ENCODE data around the gene GHDC. TPM values are rescaled to one million over a fixed set of nuclear protein-coding genes. Genes with fewer than 3 reads are reported as not detected.

Gene GHDC
- total RNA-seq, 2 donors from 2014 or later = 45.3 to 106 TPM

GRCh38 chr17:42181851-42182207 lies 12.5 kb downstream of the GHDC start:
- WGBS = 92% methylated on average over 2 of the region's 2 CpGs
- TF ChIP-seq POLR2A (IDR thresholded peaks at IDR 0.05) (no peak), POLR2AphosphoS5 (IDR thresholded peaks at IDR 0.05) (no peak), CTCF (IDR thresholded peaks at IDR 0.05) (no peak)
- H3K27me3 ChIP-seq (replicated peaks; ENCODE audit: insufficient read depth) = peaks cover 4% of the 10 kb centered on the region

GRCh38 chr17:42180922-42181850 lies 13.1 kb downstream of the GHDC start, which contains the start of gene KCNH4:
Gene KCNH4 (minus strand): TSS chr17:42181142. CDS start chr17:42180945, 197 bp downstream.
- DNase-seq (ENCODE audit: low spot score) = peak; percentile 38
- Histone ChIP-seq H3K4me3 (no peak within 1 kb of the TSS), H3K4me1 (replicated peaks) (peaks cover 4% of the 10 kb centered on the region), H3K27me3 (replicated peaks; ENCODE audit: insufficient read depth) (peaks cover 4% of the 10 kb centered on the region), H3K27ac (no peak within 1 kb of the TSS), H3K9me3 (no peaks in the 10 kb centered on the region), H3K36me3 (no peaks in the 10 kb centered on the region)
- 5% methylated on average over 59 of the region's 60 CpGs for WGBS
- intact Hi-C loops (cut with DNase I) = no loop called here
- TF ChIP-seq CTCF (IDR thresholded peaks at IDR 0.05) (peak in 2 of 4 experiments; percentile 34 to 56), POLR2A (IDR thresholded peaks at IDR 0.05) (no peak)

More at GRCh38 chr17:42181851-42182207, 12.5 kb downstream of the GHDC start:
- intact Hi-C loops (cut with DNase I) = no loop called here
- no peak for DNase-seq (ENCODE audit: low spot score)
- no peaks in the 10 kb centered on the region for H3K36me3 ChIP-seq
- H3K4me3 ChIP-seq = no peak overlapping the region
- no peak overlapping the region for H3K27ac ChIP-seq
- H3K9me3 ChIP-seq = no peaks in the 10 kb centered on the region
- peaks cover 4% of the 10 kb centered on the region for H3K4me1 ChIP-seq (replicated peaks)

- TF ChIP-seq POLR2AphosphoS5 (IDR thresholded peaks at IDR 0.05) (no peak), POLR2A (IDR thresholded peaks at IDR 0.05) (no peak), CTCF (IDR thresholded peaks at IDR 0.05) (no peak)
- Histone ChIP-seq H3K27ac (no peak overlapping the region), H3K4me3 (no peak overlapping the region), H3K9me3 (no peaks in the 10 kb centered on the region), H3K4me1 (replicated peaks) (peaks cover 4% of the 10 kb centered on the region), H3K27me3 (replicated peaks; ENCODE audit: insufficient read depth) (peaks cover 4% of the 10 kb centered on the region), H3K36me3 (no peaks in the 10 kb centered on the region)
- no peak for DNase-seq (ENCODE audit: low spot score)
- intact Hi-C loops (cut with DNase I) = no loop called here
- 1% methylated on average over 33 of the region's 33 CpGs for WGBS
These were observed 13.8 kb downstream of the GHDC start for GRCh38 chr17:42180411-42180921.

- H3K9me3 ChIP-seq = no peaks in the 10 kb centered on the region
- peaks cover 4% of the 10 kb centered on the region for H3K4me1 ChIP-seq (replicated peaks)
- TF ChIP-seq POLR2A (IDR thresholded peaks at IDR 0.05) = no peak
- no peak for TF ChIP-seq POLR2AphosphoS5 (IDR thresholded peaks at IDR 0.05)
- TF ChIP-seq CTCF (IDR thresholded peaks at IDR 0.05) = no peak
- WGBS = 11% methylated on average over 20 of the region's 20 CpGs
- H3K4me3 ChIP-seq = no peak overlapping the region
- H3K36me3 ChIP-seq = no peaks in the 10 kb centered on the region
- H3K27ac ChIP-seq = no peak overlapping the region
- DNase-seq (ENCODE audit: low spot score) = peak; percentile 16
- peaks cover 4% of the 10 kb centered on the region for H3K27me3 ChIP-seq (replicated peaks; ENCODE audit: insufficient read depth)
- intact Hi-C loops (cut with DNase I) = no loop called here
These were observed 14.3 kb downstream of the GHDC start for GRCh38 chr17:42179911-42180410.
